DND-41 (cell line): ENCODE data around the gene CACNB4.

Experiments used
- CTCF ChIP-seq: IDR thresholded peaks from 2 replicates; pipeline ENCODE4 v1.5.1; 2012; ENCODE audit warnings: borderline replicate concordance, low read length, moderate library complexity, mild to moderate bottlenecking; ENCODE audit not compliant: poor library complexity, severe bottlenecking; ENCODE audit errors: extremely low read depth
- EZH2 ChIP-seq: IDR thresholded peaks from 3 replicates; pipeline ENCODE4 v1.6.1; 2012; ENCODE audit warnings: borderline replicate concordance, low read depth, mild to moderate bottlenecking, moderate library complexity, low read length, inconsistent platforms; ENCODE audit not compliant: severe bottlenecking

DNA sequence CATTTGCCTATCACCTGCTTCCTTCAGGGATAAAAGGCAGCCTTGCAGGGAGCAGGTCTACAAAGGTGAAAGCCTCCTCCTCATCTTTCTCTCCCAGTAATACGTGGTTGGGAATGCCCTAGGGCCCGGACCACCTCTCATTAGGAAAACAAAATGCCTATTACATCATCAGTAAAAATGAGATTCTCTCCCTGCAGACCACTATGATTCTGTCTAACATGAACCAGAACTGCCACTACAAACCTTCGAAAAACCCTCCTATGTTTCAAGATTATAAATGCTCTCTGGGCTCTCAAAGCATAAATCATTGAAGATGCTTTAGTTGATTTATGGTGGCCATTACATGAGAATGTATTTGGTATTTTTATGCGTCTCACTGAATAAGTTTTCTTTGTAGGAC lies 162.2 kb downstream of the CACNB4 start:
- TF ChIP-seq CTCF (no peak), EZH2 (no peak)
